ENCODE data around the gene NFKBIA. TPM values are rescaled to one million over a fixed set of nuclear protein-coding genes. Genes with fewer than 3 reads are reported as not detected.

NFKBIA gene
- total and polyA plus RNA-seq, 12 donors, result 41.0 to 98.5 (median 68.6) TPM

DNA sequence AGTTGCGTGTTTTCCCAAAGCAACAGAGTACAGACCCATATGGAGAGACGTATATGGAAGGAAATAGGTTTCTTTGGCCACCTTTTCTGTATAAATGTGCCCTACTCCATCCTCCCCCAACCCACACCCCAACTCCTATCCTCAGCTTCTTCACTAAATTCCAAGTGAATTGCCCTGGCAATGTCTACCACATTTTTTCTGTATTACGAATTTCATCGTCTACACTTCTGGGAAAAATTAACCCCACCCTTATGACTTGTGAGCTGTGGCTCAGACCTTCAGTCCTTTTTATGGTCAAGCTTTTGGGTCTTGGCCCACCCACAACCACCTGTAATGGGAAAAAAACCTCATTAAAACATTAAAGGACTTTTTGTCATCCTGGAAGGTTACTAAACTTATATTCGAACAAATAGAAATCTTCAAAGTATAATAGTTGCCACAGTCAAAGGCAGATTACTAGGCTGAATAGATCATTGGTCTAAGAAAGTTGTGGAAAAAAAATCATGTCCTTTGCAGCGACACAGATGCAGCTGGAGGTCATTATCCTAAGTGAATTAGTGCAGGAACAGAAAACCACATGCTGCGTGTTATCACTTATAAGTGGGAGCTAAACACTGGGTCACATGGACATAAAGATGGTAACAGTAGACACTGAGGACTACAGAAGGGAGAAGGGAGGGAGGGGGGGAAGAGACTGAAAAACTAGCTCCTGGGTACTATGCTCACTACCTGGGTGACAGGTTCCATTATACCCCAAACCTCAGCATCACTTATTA, 15.7 kb upstream of the NFKBIA start:
- H3K4me1 ChIP-seq, result peaks cover 0 to 33% (median 11%) of the 10 kb centered on the region in 9 donors
- H3K9me3 ChIP-seq, result peaks cover 0 to 8% (median 0%) of the 10 kb centered on the region in 11 donors
- intact Hi-C loops (cut with DNase I), result loop anchor here in 3 of 10 donors (5.0 to 10.0 kb wide), 3 partner anchors 278 to 1085 kb away; no protein-coding TSS in a partner anchor
- no peak overlapping the region for H3K4me3 ChIP-seq
- no peaks in the 10 kb centered on the region for H3K36me3 ChIP-seq
- H3K27me3 ChIP-seq, result no peaks in the 10 kb centered on the region
- DNase-seq (no peak), ATAC-seq (no peak)
- no peak for TF ChIP-seq CTCF (IDR thresholded peaks at IDR 0.05)
- WGBS, 2 donors, result 78% methylated on average over 7 of the region's 7 CpGs
- H3K27ac ChIP-seq, result no peak overlapping the region

DNA sequence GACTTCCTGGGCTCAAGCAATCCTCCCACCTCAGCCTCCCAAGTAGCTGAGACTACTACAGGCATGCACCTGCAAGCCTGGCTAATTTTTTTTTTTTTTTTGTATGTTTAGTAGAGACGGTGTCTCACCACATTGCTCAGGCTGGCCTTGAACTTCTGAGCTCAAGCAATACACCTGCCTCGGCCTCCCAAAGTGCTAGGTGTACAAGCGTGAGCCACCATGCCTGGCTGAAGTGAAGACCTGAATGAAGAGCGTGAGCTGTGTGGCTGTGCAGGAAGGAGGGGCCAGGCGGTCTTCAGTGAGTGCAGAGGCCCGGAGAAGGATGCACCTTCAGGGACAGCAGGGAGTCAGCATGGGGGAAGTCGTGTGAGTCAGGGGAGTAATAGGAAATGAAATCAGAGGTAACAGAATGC, 14.9 kb upstream of the NFKBIA start:
- intact Hi-C loops (cut with DNase I), result loop anchor here in 7 of 10 donors (5.0 to 10.0 kb wide), 5 partner anchors 195 to 375 kb away; partner anchors contain the start of gene FAM177A1 (in 2 of the 7)
- WGBS, 2 donors, result 72 to 73% methylated on average over 7 of the region's 7 CpGs
- H3K9me3 ChIP-seq, result peaks cover 0 to 7% (median 0%) of the 10 kb centered on the region in 11 donors
- H3K4me3 ChIP-seq, result no peak overlapping the region
- ATAC-seq (no peak), DNase-seq (no peak)
- no peak overlapping the region for H3K27ac ChIP-seq
- no peaks in the 10 kb centered on the region for H3K36me3 ChIP-seq
- no peak for TF ChIP-seq CTCF (IDR thresholded peaks at IDR 0.05)
- no peaks in the 10 kb centered on the region for H3K27me3 ChIP-seq
- H3K4me1 ChIP-seq, result peaks cover 0 to 33% (median 16%) of the 10 kb centered on the region in 9 donors

GRCh38 chr14:35418093-35418492, 13.5 kb upstream of the NFKBIA start:
- H3K9me3 ChIP-seq, result no peaks in the 10 kb centered on the region
- no peak for TF ChIP-seq CTCF (IDR thresholded peaks at IDR 0.05)
- H3K27ac ChIP-seq, result no peak overlapping the region
- WGBS, 2 donors, result 77 to 78% methylated on average over 2 of the region's 2 CpGs
- H3K4me1 ChIP-seq, result peaks cover 0 to 41% (median 24%) of the 10 kb centered on the region in 9 donors
- H3K4me3 ChIP-seq, result no peak overlapping the region
- ATAC-seq, result no peak
- no peaks in the 10 kb centered on the region for H3K27me3 ChIP-seq
- DNase-seq, result no peak
- H3K36me3 ChIP-seq, result no peaks in the 10 kb centered on the region
- intact Hi-C loops (cut with DNase I), result loop anchor here in 7 of 10 donors (5.0 to 10.0 kb wide), 5 partner anchors 193 to 373 kb away; partner anchors contain the start of gene FAM177A1 (in 2 of the 7)

DNA sequence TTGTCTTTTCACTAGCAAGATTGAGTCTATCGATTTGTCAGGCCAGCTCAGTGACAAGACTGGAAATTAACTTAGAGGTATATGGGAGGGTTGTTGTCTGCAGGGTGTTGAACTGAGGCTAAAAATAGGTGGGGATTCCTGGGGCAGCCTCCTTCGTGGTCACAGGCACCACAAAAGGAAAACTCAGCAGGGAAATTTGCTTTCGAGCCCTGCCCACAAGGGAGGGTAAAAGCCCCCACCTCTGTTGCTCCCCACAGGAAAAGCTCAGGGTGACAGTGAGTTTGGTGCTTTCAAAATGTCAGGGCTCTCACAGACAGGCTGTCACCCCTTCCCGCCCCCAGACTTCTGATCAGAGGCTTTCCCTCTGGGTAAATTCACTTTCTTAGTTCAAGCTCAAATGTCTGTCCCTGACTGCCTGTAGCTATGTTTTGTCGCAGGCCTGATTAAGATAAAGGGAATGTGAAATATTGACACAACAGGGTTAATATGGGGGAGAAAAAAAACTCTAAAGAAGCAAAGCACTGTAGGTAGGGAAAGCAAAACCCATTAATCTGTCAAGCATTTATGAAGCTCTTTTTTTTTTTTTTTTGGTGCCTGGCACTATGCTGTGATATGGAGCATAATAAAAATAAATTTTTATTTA, 11.7 kb upstream of the NFKBIA start:
- Histone ChIP-seq H3K4me1 (peaks cover 4 to 49% (median 36%) of the 10 kb centered on the region in 9 donors), H3K27me3 (no peaks in the 10 kb centered on the region), H3K4me3 (no peak overlapping the region), H3K36me3 (no peaks in the 10 kb centered on the region), H3K27ac (peak overlapping the region in 4 of 10 donors; percentile 23 to 75 (median 32)), H3K9me3 (no peaks in the 10 kb centered on the region)
- 18 to 28% methylated on average over 5 of the region's 5 CpGs for WGBS, 2 donors
- no peak for ATAC-seq
- intact Hi-C loops (cut with DNase I), result loop anchor here in 7 of 10 donors (5.0 to 10.0 kb wide), 5 partner anchors 191 to 371 kb away; partner anchors contain the start of gene FAM177A1 (in 2 of the 7)
- DNase-seq, result no peak
- TF ChIP-seq CTCF (IDR thresholded peaks at IDR 0.05), result no peak
